HepG2 (cell line): ENCODE data around the gene CUL2. TPM values are rescaled to one million over a fixed set of nuclear protein-coding genes. Genes with fewer than 3 reads are reported as not detected.

Source experiments
- KIAA2018 ChIP-seq: sonication (generic); formaldehyde crosslinking; IDR thresholded peaks from 2 replicates; pipeline ENCODE4 v1.5.0; 2020; ENCODE audit warnings: mild to moderate bottlenecking, missing genetic modification reagents, borderline replicate concordance
- PAWR ChIP-seq: sonication (generic); formaldehyde crosslinking; IDR thresholded peaks from 2 replicates; pipeline ENCODE4 v1.4.0; 2020; ENCODE audit warnings: missing genetic modification reagents, mild to moderate bottlenecking, borderline replicate concordance
- ZBTB40 ChIP-seq, 2 experiments: fragments of 450-650 bp in 1 of 2; sonication (generic) in 1 of 2; formaldehyde crosslinking in 1 of 2; IDR thresholded peaks; 2 replicates each; pipeline versions ENCODE4 v1.6.1 to v1.8.0; 2016 to 2022; ENCODE audit warnings: antibody characterized with exemption in 1 of 2, mild to moderate bottlenecking in 1 of 2, missing genetic modification reagents in 1 of 2
- ZNF563 ChIP-seq: sonication (generic); formaldehyde crosslinking; IDR thresholded peaks from 2 replicates; pipeline ENCODE4 v1.8.0; 2022; ENCODE audit warnings: mild to moderate bottlenecking, moderate library complexity, missing genetic modification reagents
- polyA plus RNA-seq, 8 experiments: library from polyadenylated mRNA; depleted of rRNA in 3 of 8; stranded (reverse) in 7 of 8; unstranded in 1 of 8; fragments of >200 nt; fragmentation: Illumina TruSeq in 4 of 8; extraction: Trizol in 4 of 8; gene quantifications; 2 replicates each; pipeline versions ENCODE4 v1.2.1 to v1.2.3, GENCODE V29; 2011 to 2016; ENCODE audit warnings: low read depth in 4 of 8, missing spikeins in 1 of 8, mixed read lengths in 1 of 8; ENCODE audit not compliant: insufficient read depth in 1 of 8
- total RNA-seq, 5 experiments: library from RNA; depleted of rRNA; stranded (reverse); fragments of >200 nt; fragmentation: Illumina TruSeq; extraction: Trizol; gene quantifications; 2 replicates each; pipeline ENCODE4 v1.2.3, GENCODE V29; 2016; ENCODE audit warnings: low read depth in 1 of 5

CUL2 gene
- total and polyA plus RNA-seq, 2 of the 13 experiments (the other 11 are each of a cell fraction or from before 2014, with no cell fraction given): 9.6 to 33.1 TPM

- TF ChIP-seq ZBTB40 (IDR thresholded peaks at IDR 0.05) (no peak; the same call in 1 of the 2 replicates), ZBTB40 (CRISPR knock-in tag; IDR thresholded peaks at IDR 0.05) (no peak), KIAA2018 (no peak), PAWR (no peak), ZNF563 (CRISPR knock-in tag) (peak; percentile 12; the same call in 1 of the 2 replicates)
Measured at GRCh38 chr10:35126530-35127288, 36.6 kb upstream of the CUL2 start, which contains the start of gene CREM (continued).
